ENCODE measurements around the gene CLEC17A. TPM values are rescaled to one million over a fixed set of nuclear protein-coding genes. Genes with fewer than 3 reads are reported as not detected.
"Not testable (repeated sequence)": the region's sequence is repeated elsewhere in the genome, so short reads cannot be mapped to it uniquely, and the experiment has no call there.

Gene CLEC17A
- total and polyA plus RNA-seq, 2 of the 8 experiments (the other 6 are each of a cell fraction or from before 2014, with no cell fraction given) = not detected

GRCh38 chr19:14551134-14552005 is 31.5 kb upstream of the CLEC17A start:
- not testable (repeated sequence) for H3K27ac ChIP-seq (ENCODE audit: low read depth, low read length); H2AK5ac ChIP-seq (ENCODE audit: low read depth, low read length); H2BK12ac ChIP-seq (ENCODE audit: low read depth, low read length)

More at GRCh38 chr19:14551134-14552005, 31.5 kb upstream of the CLEC17A start:
- H3K36me3 ChIP-seq (ENCODE audit: control insufficient read depth in 2 of 4, insufficient read depth in 4 of 4, low read length in 3 of 4); H4K5ac ChIP-seq (ENCODE audit: insufficient read length, low read depth, low read length); H2AFZ ChIP-seq (ENCODE audit: low read length); H2BK120ac ChIP-seq (replicated peaks; ENCODE audit: low read depth, low read length); H2BK20ac ChIP-seq (ENCODE audit: low read length); H3K9me3 ChIP-seq (ENCODE audit: insufficient read depth in 2 of 2, low read depth in 1 of 2, low read length in 1 of 2); H3K4ac ChIP-seq (replicated peaks; ENCODE audit: insufficient read length, low read depth, low read length); H3K4me1 ChIP-seq (replicated peaks in 1 of 4; ENCODE audit: control insufficient read depth in 3 of 4, insufficient read depth in 4 of 4, low read length in 3 of 4); H4K91ac ChIP-seq (replicated peaks; ENCODE audit: insufficient read length, low read length); H3K4me3 ChIP-seq (ENCODE audit: extremely low read depth in 1 of 4, insufficient read depth in 2 of 4, low read depth in 3 of 4, low read length in 4 of 4); H3K4me2 ChIP-seq (ENCODE audit: insufficient read depth in 1 of 2, low read depth in 2 of 2, low read length in 2 of 2); H3K9ac ChIP-seq (replicated peaks in 1 of 4; ENCODE audit: extremely low read depth in 1 of 4, low read depth in 3 of 4, low read length in 3 of 4); H3K79me2 ChIP-seq (ENCODE audit: control insufficient read depth in 1 of 2, insufficient read depth in 2 of 2, low read length in 2 of 2); H3K23ac ChIP-seq (ENCODE audit: insufficient read length); H3K14ac ChIP-seq (ENCODE audit: insufficient read length); FAIRE-seq; H3K27me3 ChIP-seq (replicated peaks in 1 of 4; ENCODE audit: control insufficient read depth in 3 of 4, extremely low read depth in 1 of 4, insufficient read depth in 3 of 4, low read length in 3 of 4); H4K8ac ChIP-seq (ENCODE audit: extremely low read depth, insufficient read depth, low read length); H2BK15ac ChIP-seq (ENCODE audit: low read length); H3K18ac ChIP-seq (ENCODE audit: extremely low read depth, low read length); H3K23me2 ChIP-seq (ENCODE audit: low read depth, low read length); H2BK5ac ChIP-seq (ENCODE audit: low read depth, low read length); H3K56ac ChIP-seq (replicated peaks; ENCODE audit: insufficient read length, low read depth, low read length): not testable (repeated sequence)
- ChIA-PET CTCF (ENCODE audit: partially characterized antibody) (interaction anchor here (0.7 to 2.1 kb wide), 13 partner anchors 11 to 95 kb away, joined by 3 to 10 read pairs (median 4); no protein-coding TSS in a partner anchor), POLR2A (ENCODE audit: partially characterized antibody) (interaction anchor here (0.8 to 1.5 kb wide), 2 partner anchors 12 to 16 kb away, joined by 4 to 5 read pairs; no protein-coding TSS in a partner anchor)
- DNase-seq (ENCODE audit: low read depth in 1 of 2, low spot score in 2 of 2) = peak in 1 of 2 experiments; percentile 74
- Histone ChIP-seq H3K79me1 (ENCODE audit: low read depth, low read length) (peaks cover 12% of the 10 kb centered on the region), H4K20me1 (replicated peaks in 1 of 2; ENCODE audit: control insufficient read depth in 1 of 2, insufficient read depth in 2 of 2, low read length in 2 of 2) (peaks cover 3 to 11% of the 10 kb centered on the region in 2 experiments)
- peak; percentile 40 to 60; a peak in 3 of 4 replicates for TF ChIP-seq RAD21 (IDR thresholded peaks at IDR 0.05 in 1 of 2, conservative IDR thresholded peaks at IDR 0.05 in 1 of 2; ENCODE audit: low read depth in 2 of 2, low read length in 2 of 2)
- peak; percentile 38 for TF ChIP-seq SAP30 (IDR thresholded peaks at IDR 0.05; ENCODE audit: insufficient read depth, insufficient replicate concordance, low read length)
- TF ChIP-seq, protein P1, sequence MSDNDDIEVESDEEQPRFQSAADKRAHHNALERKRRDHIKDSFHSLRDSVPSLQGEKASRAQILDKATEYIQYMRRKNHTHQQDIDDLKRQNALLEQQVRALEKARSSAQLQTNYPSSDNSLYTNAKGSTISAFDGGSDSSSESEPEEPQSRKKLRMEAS (IDR thresholded peaks at IDR 0.05) = peak; percentile 28; the same call in 1 of the 2 replicates
- TF ChIP-seq, protein P2, sequence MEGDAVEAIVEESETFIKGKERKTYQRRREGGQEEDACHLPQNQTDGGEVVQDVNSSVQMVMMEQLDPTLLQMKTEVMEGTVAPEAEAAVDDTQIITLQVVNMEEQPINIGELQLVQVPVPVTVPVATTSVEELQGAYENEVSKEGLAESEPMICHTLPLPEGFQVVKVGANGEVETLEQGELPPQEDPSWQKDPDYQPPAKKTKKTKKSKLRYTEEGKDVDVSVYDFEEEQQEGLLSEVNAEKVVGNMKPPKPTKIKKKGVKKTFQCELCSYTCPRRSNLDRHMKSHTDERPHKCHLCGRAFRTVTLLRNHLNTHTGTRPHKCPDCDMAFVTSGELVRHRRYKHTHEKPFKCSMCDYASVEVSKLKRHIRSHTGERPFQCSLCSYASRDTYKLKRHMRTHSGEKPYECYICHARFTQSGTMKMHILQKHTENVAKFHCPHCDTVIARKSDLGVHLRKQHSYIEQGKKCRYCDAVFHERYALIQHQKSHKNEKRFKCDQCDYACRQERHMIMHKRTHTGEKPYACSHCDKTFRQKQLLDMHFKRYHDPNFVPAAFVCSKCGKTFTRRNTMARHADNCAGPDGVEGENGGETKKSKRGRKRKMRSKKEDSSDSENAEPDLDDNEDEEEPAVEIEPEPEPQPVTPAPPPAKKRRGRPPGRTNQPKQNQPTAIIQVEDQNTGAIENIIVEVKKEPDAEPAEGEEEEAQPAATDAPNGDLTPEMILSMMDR (IDR thresholded peaks at IDR 0.05; ENCODE audit: control extremely low read depth in 1 of 3, insufficient read depth in 1 of 3, low read depth in 1 of 3, low read length in 3 of 3) = peak; percentile 47 to 83 (median 74)
- TF ChIP-seq SIN3A (conservative IDR thresholded peaks at IDR 0.05 in 1 of 2, IDR thresholded peaks at IDR 0.05 in 1 of 2; ENCODE audit: low read depth in 1 of 2, low read length in 2 of 2) = peak; percentile 59 to 76; a peak in 1 of 4 replicates
- WGBS, 2 experiments (ENCODE audit: extremely low coverage in 1 of 2, insufficient coverage in 1 of 2, insufficient read length in 1 of 2, insufficient replicate concordance in 2 of 2, low coverage in 1 of 2, low lambda C conversion rate in 2 of 2, missing lambda C conversion rate in 1 of 2) = 79% methylated on average over 12 of the region's 12 CpGs; no CpG with 5 or more reads in 1 of the 2 experiments
